HEK293 (cell line): ENCODE results near the gene MED8.
A peak's percentile ranks its signal among the peaks of the same experiment; 100 is the strongest.

Source experiments
- ATF2 ChIP-seq: fragments of 450-650 bp; formaldehyde crosslinking; IDR thresholded peaks from 2 replicates; pipeline ENCODE4 v1.5.1; 2016; ENCODE audit warnings: missing biosample characterization, missing genetic modification characterization, low read depth
- BCL6B ChIP-seq: fragments of 450-650 bp; formaldehyde crosslinking; IDR thresholded peaks from 2 replicates; pipeline ENCODE4 v1.5.1; 2017; ENCODE audit warnings: missing biosample characterization, missing genetic modification characterization
- HOXD13 ChIP-seq: sonication (generic); formaldehyde crosslinking; IDR thresholded peaks from 2 replicates; pipeline ENCODE4 v1.8.0; 2022; ENCODE audit warnings: missing genetic modification reagents, borderline replicate concordance
- KLF8 ChIP-seq: fragments of 450-650 bp; formaldehyde crosslinking; IDR thresholded peaks from 2 replicates; pipeline ENCODE4 v1.5.1; 2016; ENCODE audit warnings: missing biosample characterization, missing genetic modification characterization
- OVOL3 ChIP-seq: fragments of 450-650 bp; formaldehyde crosslinking; IDR thresholded peaks from 2 replicates; pipeline ENCODE4 v1.5.1; 2016; ENCODE audit warnings: missing biosample characterization, missing genetic modification characterization
- PRDM4 ChIP-seq: fragments of 450-650 bp; formaldehyde crosslinking; IDR thresholded peaks from 2 replicates; pipeline ENCODE4 v1.5.1; 2017; ENCODE audit warnings: missing biosample characterization, missing genetic modification characterization
- PRDM6 ChIP-seq: fragments of 450-650 bp; formaldehyde crosslinking; IDR thresholded peaks from 2 replicates; pipeline ENCODE4 v1.5.1; 2017; ENCODE audit warnings: missing biosample characterization, missing genetic modification characterization
- REST ChIP-seq: fragments of 450-650 bp; formaldehyde crosslinking; IDR thresholded peaks from 2 replicates; pipeline ENCODE4 v1.5.1; 2016; ENCODE audit warnings: missing biosample characterization, missing genetic modification characterization
- SP2 ChIP-seq: fragments of 450-650 bp; formaldehyde crosslinking; IDR thresholded peaks from 2 replicates; pipeline ENCODE4 v1.5.1; 2016; ENCODE audit warnings: missing biosample characterization, missing genetic modification characterization
- YY2 ChIP-seq: fragments of 450-650 bp; formaldehyde crosslinking; IDR thresholded peaks from 2 replicates; pipeline ENCODE4 v1.5.1; 2016; ENCODE audit warnings: missing biosample characterization, missing genetic modification characterization
- ZBTB1 ChIP-seq: fragments of 450-650 bp; formaldehyde crosslinking; IDR thresholded peaks from 2 replicates; pipeline ENCODE4 v1.5.1; 2016; ENCODE audit warnings: missing biosample characterization, missing genetic modification characterization
- ZNF10 ChIP-seq: fragments of 450-650 bp; formaldehyde crosslinking; IDR thresholded peaks from 2 replicates; pipeline ENCODE4 v1.5.1; 2017; ENCODE audit warnings: missing biosample characterization, missing genetic modification characterization
- ZNF280D ChIP-seq: fragments of 450-650 bp; formaldehyde crosslinking; IDR thresholded peaks from 2 replicates; pipeline ENCODE4 v1.5.1; 2016; ENCODE audit warnings: missing biosample characterization, missing genetic modification characterization
- ZNF449 ChIP-seq: fragments of 450-650 bp; formaldehyde crosslinking; IDR thresholded peaks from 2 replicates; pipeline ENCODE4 v1.5.1; 2017; ENCODE audit warnings: missing biosample characterization, mild to moderate bottlenecking, missing genetic modification characterization, moderate library complexity
- ZNF501 ChIP-seq: fragments of 450-650 bp; formaldehyde crosslinking; IDR thresholded peaks from 2 replicates; pipeline ENCODE4 v1.5.1; 2016; ENCODE audit warnings: missing biosample characterization, missing genetic modification characterization
- ZNF549 ChIP-seq: fragments of 450-650 bp; IDR thresholded peaks from 2 replicates; pipeline ENCODE4 v1.5.1; 2018; ENCODE audit warnings: missing biosample characterization, missing genetic modification characterization, mild to moderate bottlenecking, inconsistent platforms, moderate library complexity
- ZNF560 ChIP-seq: fragments of 450-650 bp; formaldehyde crosslinking; IDR thresholded peaks from 2 replicates; pipeline ENCODE4 v1.5.1; 2017; ENCODE audit warnings: missing biosample characterization, missing genetic modification characterization, borderline replicate concordance
- ZNF626 ChIP-seq: fragments of 450-650 bp; sonication (Bioruptor Pico); formaldehyde crosslinking; IDR thresholded peaks from 2 replicates; pipeline ENCODE4 v1.5.1; 2018; ENCODE audit warnings: missing biosample characterization, missing genetic modification characterization, inconsistent platforms
- ZNF701 ChIP-seq: fragments of 450-650 bp; formaldehyde crosslinking; IDR thresholded peaks from 2 replicates; pipeline ENCODE4 v1.5.1; 2016; ENCODE audit warnings: missing biosample characterization, missing genetic modification characterization
- ZNF704 ChIP-seq: fragments of 450-650 bp; formaldehyde crosslinking; IDR thresholded peaks from 2 replicates; pipeline ENCODE4 v1.5.1; 2016; ENCODE audit warnings: missing biosample characterization, missing genetic modification characterization
- ZNF791 ChIP-seq: fragments of 450-650 bp; formaldehyde crosslinking; IDR thresholded peaks from 2 replicates; pipeline ENCODE4 v1.5.1; 2016; ENCODE audit warnings: missing biosample characterization, missing genetic modification characterization

Gene MED8

GRCh38 chr1:43358746-43359693 lies 30.6 kb downstream of the MED8 start, which contains the start of gene CDC20 (continued):
- TF ChIP-seq BCL6B (tag by site-specific recombination) = no peak
- no peak for TF ChIP-seq ATF2 (tag by site-specific recombination)
- TF ChIP-seq ZNF280D (tag by site-specific recombination) = no peak
- TF ChIP-seq HOXD13 (CRISPR knock-in tag) = peak; percentile 88; the same call in 1 of the 2 replicates
- TF ChIP-seq ZNF704 = peak; percentile 10; the same call in 1 of the 2 replicates
- TF ChIP-seq ZBTB1 = no peak
- no peak for TF ChIP-seq ZNF626
- TF ChIP-seq ZNF791 (tag by site-specific recombination) = no peak
- TF ChIP-seq SP2 (tag by site-specific recombination) = peak; percentile 95
- TF ChIP-seq YY2 = no peak
- TF ChIP-seq ZNF549 (tag by site-specific recombination) = no peak
- no peak for TF ChIP-seq PRDM4
- TF ChIP-seq REST = no peak
- no peak for TF ChIP-seq PRDM6 (tag by site-specific recombination)
- TF ChIP-seq KLF8 (tag by site-specific recombination) = peak; percentile 48; the same call in 1 of the 2 replicates
- no peak for TF ChIP-seq ZNF560 (tag by site-specific recombination)
- TF ChIP-seq ZNF501 = peak; percentile 74; the same call in 1 of the 2 replicates
- no peak for TF ChIP-seq ZNF10 (tag by site-specific recombination)
- peak; percentile 93 for TF ChIP-seq ZNF449 (tag by site-specific recombination)
- TF ChIP-seq ZNF701 (tag by site-specific recombination) = no peak
- peak; percentile 59; the same call in 1 of the 2 replicates for TF ChIP-seq OVOL3 (tag by site-specific recombination)
